ENCODE results near the gene TADA1.
"Not testable (repeated sequence)": the region's sequence is repeated elsewhere in the genome, so short reads cannot be mapped to it uniquely, and the experiment has no call there.

Gene TADA1

GRCh38 chr1:166895766-166896165, 19.7 kb upstream of the TADA1 start:
- no peak for DNase-seq (ENCODE audit: low read depth, low spot score)

- no peak for DNase-seq (ENCODE audit: low read depth, low spot score)
These were observed 13.7 kb upstream of the TADA1 start for GRCh38 chr1:166889776-166890175.

GRCh38 chr1:166888373-166889111, 12.5 kb upstream of the TADA1 start:
- DNase-seq (ENCODE audit: low read depth, low spot score), result no peak

GRCh38 chr1:166884971-166885370, 8.9 kb upstream of the TADA1 start:
- DNase-seq (ENCODE audit: low read depth, low spot score), result no peak

- DNase-seq (ENCODE audit: low read depth, low spot score), result no peak
These were observed 8.1 kb upstream of the TADA1 start for GRCh38 chr1:166884040-166884642.

GRCh38 chr1:166882893-166883292, 6.8 kb upstream of the TADA1 start:
- no peak for DNase-seq (ENCODE audit: low read depth, low spot score)

GRCh38 chr1:166878173-166878917, 2.3 kb upstream of the TADA1 start:
- DNase-seq (ENCODE audit: low read depth, low spot score), result not testable (repeated sequence)

GRCh38 chr1:166876540-166876838, 425 bp upstream of the TADA1 start:
- DNase-seq (ENCODE audit: low read depth, low spot score), result no peak

- no peak for DNase-seq (ENCODE audit: low read depth, low spot score)
These were observed 746 bp downstream of the TADA1 start for GRCh38 chr1:166875302-166875733.

- no peak for DNase-seq (ENCODE audit: low read depth, low spot score)
These were observed 1.6 kb downstream of the TADA1 start for GRCh38 chr1:166874464-166874863.

- no peak for DNase-seq (ENCODE audit: low read depth, low spot score)
These were observed 5.5 kb downstream of the TADA1 start for GRCh38 chr1:166870584-166870983.

- no peak for DNase-seq (ENCODE audit: low read depth, low spot score)
These were observed 6.6 kb downstream of the TADA1 start for GRCh38 chr1:166869318-166870099.

GRCh38 chr1:166868639-166869038, 7.4 kb downstream of the TADA1 start:
- DNase-seq (ENCODE audit: low read depth, low spot score), result no peak

GRCh38 chr1:166865926-166866325, 10.1 kb downstream of the TADA1 start:
- no peak for DNase-seq (ENCODE audit: low read depth, low spot score)

GRCh38 chr1:166859597-166859996, 16.5 kb downstream of the TADA1 start:
- no peak for DNase-seq (ENCODE audit: low read depth, low spot score)

GRCh38 chr1:166858726-166859419, 17.2 kb downstream of the TADA1 start:
- no peak for DNase-seq (ENCODE audit: low read depth, low spot score)

GRCh38 chr1:166857995-166858394, 18.1 kb downstream of the TADA1 start:
- no peak for DNase-seq (ENCODE audit: low read depth, low spot score)

- DNase-seq (ENCODE audit: low read depth, low spot score), result no peak
These were observed 20.5 kb downstream of the TADA1 start for GRCh38 chr1:166855558-166855957.

GRCh38 chr1:166852918-166853317, 23.1 kb downstream of the TADA1 start:
- DNase-seq (ENCODE audit: low read depth, low spot score), result no peak

- no peak for DNase-seq (ENCODE audit: low read depth, low spot score)
These were observed 26.9 kb downstream of the TADA1 start for GRCh38 chr1:166849135-166849534.

- DNase-seq (ENCODE audit: low read depth, low spot score), result no peak
These were observed 27.9 kb downstream of the TADA1 start for GRCh38 chr1:166848193-166848592.

All from activated CD4-positive, CD25-positive, alpha-beta regulatory T cell treated with anti-CD3 and anti-CD28 coated beads, Interleukin-2, amount 50 U/mL, for 16 hours (primary cell).